T-helper 2 cell treated with Interferon-gamma antibody and Interleukin-4, amounts not matched to agents 5 μg/mL and 100 μg/mL, for 36 hours (primary cell): ENCODE measurements around the gene TBX15.

Experiments used
- DNase-seq: peaks from one replicate; pipeline ENCODE4 v3.0.0; 2021; ENCODE audit warnings: low spot score
- H3K27ac Mint-ChIP-seq: one replicate; pipeline ENCODE4 v1.8.0; 2021; ENCODE audit warnings: mild to moderate bottlenecking, mixed read lengths
- H3K27me3 Mint-ChIP-seq: one replicate; pipeline ENCODE4 v1.8.0; 2021; ENCODE audit warnings: low read depth, mixed read lengths
- H3K36me3 Mint-ChIP-seq: one replicate; pipeline ENCODE4 v1.8.0; 2021; ENCODE audit warnings: low read depth, mixed read lengths
- H3K4me1 Mint-ChIP-seq: one replicate; pipeline ENCODE4 v1.8.0; 2021; ENCODE audit warnings: low read depth, mixed read lengths
- H3K4me3 Mint-ChIP-seq: one replicate; pipeline ENCODE4 v1.8.0; 2022; ENCODE audit warnings: mild to moderate bottlenecking, moderate library complexity, mixed read lengths
- H3K9me3 Mint-ChIP-seq: one replicate; pipeline ENCODE4 v1.8.0; 2021; ENCODE audit warnings: mixed read lengths

The TBX15 gene

GRCh38 chr1:118948351-118948750, 39.8 kb downstream of the TBX15 start:
- no peak for DNase-seq
- Mint-ChIP-seq H3K27ac (no peak overlapping the region), H3K4me1 (no peaks in the 10 kb centered on the region), H3K27me3 (no peaks in the 10 kb centered on the region), H3K36me3 (no peaks in the 10 kb centered on the region), H3K4me3 (no peak overlapping the region), H3K9me3 (no peaks in the 10 kb centered on the region)

GRCh38 chr1:118947790-118948189, 40.4 kb downstream of the TBX15 start:
- Mint-ChIP-seq H3K27me3 (no peaks in the 10 kb centered on the region), H3K9me3 (no peaks in the 10 kb centered on the region), H3K4me1 (no peaks in the 10 kb centered on the region), H3K36me3 (no peaks in the 10 kb centered on the region), H3K27ac (no peak overlapping the region), H3K4me3 (no peak overlapping the region)
- no peak for DNase-seq

- H3K36me3 Mint-ChIP-seq: no peaks in the 10 kb centered on the region
- no peak for DNase-seq
- no peak overlapping the region for H3K27ac Mint-ChIP-seq
- H3K27me3 Mint-ChIP-seq: no peaks in the 10 kb centered on the region
- no peaks in the 10 kb centered on the region for H3K9me3 Mint-ChIP-seq
- no peak overlapping the region for H3K4me3 Mint-ChIP-seq
- no peaks in the 10 kb centered on the region for H3K4me1 Mint-ChIP-seq
Observed at GRCh38 chr1:118947003-118947765, 41.0 kb downstream of the TBX15 start.

GRCh38 chr1:118945489-118945888, 42.7 kb downstream of the TBX15 start:
- no peaks in the 10 kb centered on the region for H3K9me3 Mint-ChIP-seq
- no peaks in the 10 kb centered on the region for H3K36me3 Mint-ChIP-seq
- no peak overlapping the region for H3K27ac Mint-ChIP-seq
- no peak overlapping the region for H3K4me3 Mint-ChIP-seq
- H3K27me3 Mint-ChIP-seq: no peaks in the 10 kb centered on the region
- no peaks in the 10 kb centered on the region for H3K4me1 Mint-ChIP-seq
- no peak for DNase-seq

GRCh38 chr1:118944546-118944945, 43.6 kb downstream of the TBX15 start:
- H3K27ac Mint-ChIP-seq: no peak overlapping the region
- no peaks in the 10 kb centered on the region for H3K27me3 Mint-ChIP-seq
- H3K36me3 Mint-ChIP-seq: no peaks in the 10 kb centered on the region
- no peaks in the 10 kb centered on the region for H3K9me3 Mint-ChIP-seq
- DNase-seq: no peak
- H3K4me3 Mint-ChIP-seq: no peak overlapping the region
- H3K4me1 Mint-ChIP-seq: no peaks in the 10 kb centered on the region

GRCh38 chr1:118944133-118944532, 44.0 kb downstream of the TBX15 start:
- Mint-ChIP-seq H3K36me3 (no peaks in the 10 kb centered on the region), H3K4me1 (no peaks in the 10 kb centered on the region), H3K9me3 (no peaks in the 10 kb centered on the region), H3K27ac (no peak overlapping the region), H3K4me3 (no peak overlapping the region), H3K27me3 (no peaks in the 10 kb centered on the region)
- DNase-seq: no peak

- Mint-ChIP-seq H3K27me3 (no peaks in the 10 kb centered on the region), H3K27ac (no peak overlapping the region), H3K9me3 (no peaks in the 10 kb centered on the region), H3K4me1 (no peaks in the 10 kb centered on the region), H3K36me3 (no peaks in the 10 kb centered on the region), H3K4me3 (no peak overlapping the region)
- no peak for DNase-seq
Observed at GRCh38 chr1:118940957-118941356, 47.2 kb downstream of the TBX15 start.

- Mint-ChIP-seq H3K4me1 (no peaks in the 10 kb centered on the region), H3K9me3 (no peaks in the 10 kb centered on the region), H3K4me3 (no peak overlapping the region), H3K36me3 (no peaks in the 10 kb centered on the region), H3K27me3 (no peaks in the 10 kb centered on the region), H3K27ac (no peak overlapping the region)
- no peak for DNase-seq
Observed at GRCh38 chr1:118937413-118938072, 50.6 kb downstream of the TBX15 start.

- Mint-ChIP-seq H3K36me3 (no peaks in the 10 kb centered on the region), H3K9me3 (no peaks in the 10 kb centered on the region), H3K4me3 (no peak overlapping the region), H3K27me3 (no peaks in the 10 kb centered on the region), H3K27ac (no peak overlapping the region), H3K4me1 (no peaks in the 10 kb centered on the region)
- DNase-seq: no peak
Observed at GRCh38 chr1:118934706-118935105, 53.4 kb downstream of the TBX15 start.

- H3K27ac Mint-ChIP-seq: no peak overlapping the region
- no peaks in the 10 kb centered on the region for H3K36me3 Mint-ChIP-seq
- no peaks in the 10 kb centered on the region for H3K27me3 Mint-ChIP-seq
- no peaks in the 10 kb centered on the region for H3K4me1 Mint-ChIP-seq
- no peak overlapping the region for H3K4me3 Mint-ChIP-seq
- no peak for DNase-seq
- H3K9me3 Mint-ChIP-seq: no peaks in the 10 kb centered on the region
Observed at GRCh38 chr1:118933051-118933781, 54.9 kb downstream of the TBX15 start.

GRCh38 chr1:118931876-118932275, 56.3 kb downstream of the TBX15 start:
- no peaks in the 10 kb centered on the region for H3K27me3 Mint-ChIP-seq
- DNase-seq: no peak
- H3K36me3 Mint-ChIP-seq: no peaks in the 10 kb centered on the region
- no peaks in the 10 kb centered on the region for H3K4me1 Mint-ChIP-seq
- H3K27ac Mint-ChIP-seq: no peak overlapping the region
- no peak overlapping the region for H3K4me3 Mint-ChIP-seq
- H3K9me3 Mint-ChIP-seq: no peaks in the 10 kb centered on the region

GRCh38 chr1:118928739-118929554, 59.2 kb downstream of the TBX15 start:
- DNase-seq: no peak
- no peak overlapping the region for H3K4me3 Mint-ChIP-seq
- no peaks in the 10 kb centered on the region for H3K9me3 Mint-ChIP-seq
- H3K27ac Mint-ChIP-seq: no peak overlapping the region
- H3K27me3 Mint-ChIP-seq: no peaks in the 10 kb centered on the region
- H3K36me3 Mint-ChIP-seq: no peaks in the 10 kb centered on the region
- H3K4me1 Mint-ChIP-seq: no peaks in the 10 kb centered on the region

- H3K27me3 Mint-ChIP-seq: no peaks in the 10 kb centered on the region
- no peak overlapping the region for H3K27ac Mint-ChIP-seq
Observed at GRCh38 chr1:118927427-118928187, 60.5 kb downstream of the TBX15 start.

More at GRCh38 chr1:118927427-118928187, 60.5 kb downstream of the TBX15 start:
- no peak overlapping the region for H3K4me3 Mint-ChIP-seq
- H3K36me3 Mint-ChIP-seq: no peaks in the 10 kb centered on the region
- H3K4me1 Mint-ChIP-seq: no peaks in the 10 kb centered on the region
- no peak for DNase-seq
- no peaks in the 10 kb centered on the region for H3K9me3 Mint-ChIP-seq
